Natural killer cell (primary cell): ENCODE measurements around the gene FAHD2A. TPM values are rescaled to one million over a fixed set of nuclear protein-coding genes. Genes with fewer than 3 reads are reported as not detected.

Experiments
- ATAC-seq, 3 donors: fragments of 150-1000 bp in 2 of 3; fragments of 200-7000 bp in 1 of 3; cut with Tn5 transposase; 1 replicate in 1 of 3; 2 replicates in 2 of 3; pipeline ENCODE4 v1.10.0; 2021; ENCODE audit warnings: mild to moderate bottlenecking in 2 of 3, moderate library complexity in 2 of 3
- DNase-seq, 2 donors: peaks; one replicate each; pipeline versions ENCODE4 v3.0.0 to v3.0.0-alpha.2; 2013 to 2021; ENCODE audit warnings: mixed read lengths in 1 of 2
- H3K27ac ChIP-seq: one replicate; pipeline ENCODE4 v1.5.1; 2013; ENCODE audit warnings: mild to moderate bottlenecking, low read length
- H3K27me3 ChIP-seq: one replicate; pipeline ENCODE4 v1.6.1; 2013; ENCODE audit warnings: low read length; ENCODE audit not compliant: control insufficient read depth, insufficient read depth
- H3K36me3 ChIP-seq: one replicate; pipeline ENCODE4 v1.6.1; 2013; ENCODE audit warnings: low read length; ENCODE audit not compliant: control insufficient read depth, insufficient read depth
- H3K4me1 ChIP-seq: one replicate; pipeline ENCODE4 v1.6.1; 2013; ENCODE audit warnings: low read length; ENCODE audit not compliant: control insufficient read depth, insufficient read depth
- H3K4me3 ChIP-seq: one replicate; pipeline ENCODE4 v1.5.1; 2013; ENCODE audit warnings: low read length
- H3K9me3 ChIP-seq: one replicate; pipeline ENCODE4 v1.6.1; 2013; ENCODE audit warnings: low read length; ENCODE audit not compliant: control insufficient read depth, insufficient read depth
- H3K27ac Mint-ChIP-seq, 2 donors: one replicate each; pipeline ENCODE4 v1.8.0; 2022; ENCODE audit warnings: mild to moderate bottlenecking in 2 of 2, mixed read lengths in 2 of 2, moderate library complexity in 1 of 2
- H3K27me3 Mint-ChIP-seq, 2 donors: one replicate each; pipeline ENCODE4 v1.8.0; 2022; ENCODE audit warnings: low read depth in 2 of 2, mixed read lengths in 2 of 2
- H3K36me3 Mint-ChIP-seq: one replicate; pipeline ENCODE4 v1.8.0; 2022; ENCODE audit warnings: mixed read lengths
- H3K4me1 Mint-ChIP-seq, 2 donors: one replicate each; pipeline ENCODE4 v1.8.0; 2022; ENCODE audit warnings: mixed read lengths in 2 of 2
- H3K4me3 Mint-ChIP-seq: one replicate; pipeline ENCODE4 v1.8.0; 2022; ENCODE audit warnings: mild to moderate bottlenecking, moderate library complexity, mixed read lengths
- H3K9me3 Mint-ChIP-seq, 2 donors: one replicate each; pipeline ENCODE4 v1.8.0; 2022; ENCODE audit warnings: mixed read lengths in 2 of 2
- WGBS: methylation state at CpG from one replicate; pipeline ENCODE4 v1.1.7; 2013; ENCODE audit warnings: missing lambda C conversion rate; ENCODE audit not compliant: insufficient coverage; 5-methylcytosine and 5-hydroxymethylcytosine counted together
- intact Hi-C: fragments of 100-400 bp; cut with micrococcal nuclease; formaldehyde crosslinking; loops from one replicate; pipeline ENCODE4 v1.14.2; 2022
- total RNA-seq, 4 donors: library from RNA; stranded (reverse); fragments of 120-200 nt in 1 of 4; gene quantifications; one replicate each; pipeline versions ENCODE4 v1.2.3 to v1.2.4, GENCODE V29; 2013 to 2022
- TF ChIP-seq, protein P1 (sequence below): fragments of 200-600 bp; IDR thresholded peaks from one replicate; pipeline ENCODE4 v1.8.0; 2022; ENCODE audit warnings: antibody characterized with exemption

FAHD2A gene
- total RNA-seq, 3 donors from 2014 or later (not counting 1 experiment from before 2014, with no cell fraction given) = 21.6 to 25.4 (median 22.0) TPM

DNA sequence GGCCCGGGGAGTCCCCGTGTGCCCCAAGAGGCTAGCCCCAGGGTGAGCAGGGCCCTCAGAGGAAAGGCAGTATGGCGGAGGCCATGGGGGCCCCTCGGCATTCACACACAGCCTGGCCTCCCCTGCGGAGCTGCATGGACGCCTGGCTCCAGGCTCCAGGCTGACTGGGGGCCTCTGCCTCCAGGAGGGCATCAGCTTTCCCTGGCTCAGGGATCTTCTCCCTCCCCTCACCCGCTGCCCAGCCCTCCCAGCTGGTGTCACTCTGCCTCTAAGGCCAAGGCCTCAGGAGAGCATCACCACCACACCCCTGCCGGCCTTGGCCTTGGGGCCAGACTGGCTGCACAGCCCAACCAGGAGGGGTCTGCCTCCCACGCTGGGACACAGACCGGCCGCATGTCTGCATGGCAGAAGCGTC lies 16.9 kb upstream of the FAHD2A start:
- ATAC-seq (no peak), DNase-seq (no peak)
- no peaks in the 10 kb centered on the region for H3K36me3 ChIP-seq
- no peak overlapping the region for H3K27ac ChIP-seq
- H3K36me3 Mint-ChIP-seq = no peaks in the 10 kb centered on the region
- H3K27me3 ChIP-seq = no peaks in the 10 kb centered on the region
- H3K9me3 ChIP-seq = no peaks in the 10 kb centered on the region
- H3K4me3 Mint-ChIP-seq = no peak overlapping the region
- no peak overlapping the region for H3K27ac Mint-ChIP-seq
- H3K9me3 Mint-ChIP-seq = no peaks in the 10 kb centered on the region
- peaks cover 0 to 2% of the 10 kb centered on the region in 2 donors for H3K27me3 Mint-ChIP-seq
- intact Hi-C loops = no loop called here
- H3K4me3 ChIP-seq = no peak overlapping the region
- H3K4me1 Mint-ChIP-seq = no peaks in the 10 kb centered on the region
- 88% methylated on average over 11 of the region's 12 CpGs for WGBS
- TF ChIP-seq, protein P1, sequence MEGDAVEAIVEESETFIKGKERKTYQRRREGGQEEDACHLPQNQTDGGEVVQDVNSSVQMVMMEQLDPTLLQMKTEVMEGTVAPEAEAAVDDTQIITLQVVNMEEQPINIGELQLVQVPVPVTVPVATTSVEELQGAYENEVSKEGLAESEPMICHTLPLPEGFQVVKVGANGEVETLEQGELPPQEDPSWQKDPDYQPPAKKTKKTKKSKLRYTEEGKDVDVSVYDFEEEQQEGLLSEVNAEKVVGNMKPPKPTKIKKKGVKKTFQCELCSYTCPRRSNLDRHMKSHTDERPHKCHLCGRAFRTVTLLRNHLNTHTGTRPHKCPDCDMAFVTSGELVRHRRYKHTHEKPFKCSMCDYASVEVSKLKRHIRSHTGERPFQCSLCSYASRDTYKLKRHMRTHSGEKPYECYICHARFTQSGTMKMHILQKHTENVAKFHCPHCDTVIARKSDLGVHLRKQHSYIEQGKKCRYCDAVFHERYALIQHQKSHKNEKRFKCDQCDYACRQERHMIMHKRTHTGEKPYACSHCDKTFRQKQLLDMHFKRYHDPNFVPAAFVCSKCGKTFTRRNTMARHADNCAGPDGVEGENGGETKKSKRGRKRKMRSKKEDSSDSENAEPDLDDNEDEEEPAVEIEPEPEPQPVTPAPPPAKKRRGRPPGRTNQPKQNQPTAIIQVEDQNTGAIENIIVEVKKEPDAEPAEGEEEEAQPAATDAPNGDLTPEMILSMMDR = no peak
- peaks cover 6% of the 10 kb centered on the region for H3K4me1 ChIP-seq

DNA sequence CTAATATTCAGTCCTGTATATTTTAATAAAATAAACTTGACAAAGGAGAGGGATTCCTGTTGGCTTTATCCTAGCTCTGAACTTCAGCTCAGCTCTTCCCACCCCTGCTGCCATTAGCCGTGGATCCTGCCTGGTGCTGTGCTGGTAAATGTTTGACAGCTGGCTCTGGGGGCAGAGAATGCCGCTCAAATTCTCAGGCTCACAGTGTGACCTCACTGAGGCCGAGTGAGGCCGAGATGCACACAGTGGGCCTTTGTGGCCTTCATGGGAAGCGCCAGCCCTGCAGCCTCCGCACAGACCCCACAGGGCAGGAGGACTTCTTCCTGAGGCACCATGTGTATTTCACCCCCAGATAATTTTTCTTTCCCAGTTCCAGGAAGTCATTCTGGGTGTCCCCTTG lies 16.5 kb upstream of the FAHD2A start:
- H3K27ac Mint-ChIP-seq = no peak overlapping the region
- H3K36me3 Mint-ChIP-seq = no peaks in the 10 kb centered on the region
- no peak overlapping the region for H3K4me3 Mint-ChIP-seq
- Histone ChIP-seq H3K27me3 (no peaks in the 10 kb centered on the region), H3K27ac (no peak overlapping the region), H3K4me1 (peaks cover 6% of the 10 kb centered on the region), H3K4me3 (no peak overlapping the region), H3K36me3 (no peaks in the 10 kb centered on the region), H3K9me3 (no peaks in the 10 kb centered on the region)
- no peak for ATAC-seq
- no peaks in the 10 kb centered on the region for H3K4me1 Mint-ChIP-seq
- no peaks in the 10 kb centered on the region for H3K9me3 Mint-ChIP-seq
- TF ChIP-seq, protein P1 = no peak
- H3K27me3 Mint-ChIP-seq = peaks cover 0 to 2% of the 10 kb centered on the region in 2 donors
- intact Hi-C loops = no loop called here
- DNase-seq = no peak
- WGBS = 90% methylated on average over 6 of the region's 6 CpGs

DNA sequence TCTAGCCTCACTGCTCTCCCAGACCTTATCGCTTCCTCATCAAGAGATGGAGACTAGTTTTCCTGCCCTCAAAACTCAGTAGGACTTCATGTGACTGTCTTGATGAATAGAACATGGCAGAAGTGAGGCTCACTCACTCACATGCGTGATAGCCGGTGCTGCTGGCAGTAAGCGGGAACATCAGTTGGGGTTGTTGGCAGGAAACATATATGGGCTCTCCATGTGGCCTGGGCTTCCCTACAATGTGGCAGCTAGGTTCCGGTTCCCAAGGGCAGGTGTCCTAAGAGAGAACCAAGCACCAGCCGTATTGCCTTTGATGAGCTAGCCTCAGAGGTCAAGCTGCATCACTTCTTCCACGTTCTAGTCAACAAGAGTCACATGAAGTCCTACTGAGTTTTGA lies 15.2 kb upstream of the FAHD2A start:
- Histone ChIP-seq H3K4me3 (no peak overlapping the region), H3K4me1 (peaks cover 6% of the 10 kb centered on the region), H3K36me3 (no peaks in the 10 kb centered on the region), H3K27ac (no peak overlapping the region), H3K27me3 (no peaks in the 10 kb centered on the region), H3K9me3 (no peaks in the 10 kb centered on the region)
- DNase-seq (no peak), ATAC-seq (no peak)
- no peaks in the 10 kb centered on the region for H3K27me3 Mint-ChIP-seq
- WGBS = 84% methylated on average over 7 of the region's 7 CpGs
- no peaks in the 10 kb centered on the region for H3K9me3 Mint-ChIP-seq
- no peak overlapping the region for H3K4me3 Mint-ChIP-seq
- H3K36me3 Mint-ChIP-seq = no peaks in the 10 kb centered on the region
- no peak overlapping the region for H3K27ac Mint-ChIP-seq
- TF ChIP-seq, protein P1 = no peak
- intact Hi-C loops = no loop called here
- H3K4me1 Mint-ChIP-seq = no peaks in the 10 kb centered on the region

DNA sequence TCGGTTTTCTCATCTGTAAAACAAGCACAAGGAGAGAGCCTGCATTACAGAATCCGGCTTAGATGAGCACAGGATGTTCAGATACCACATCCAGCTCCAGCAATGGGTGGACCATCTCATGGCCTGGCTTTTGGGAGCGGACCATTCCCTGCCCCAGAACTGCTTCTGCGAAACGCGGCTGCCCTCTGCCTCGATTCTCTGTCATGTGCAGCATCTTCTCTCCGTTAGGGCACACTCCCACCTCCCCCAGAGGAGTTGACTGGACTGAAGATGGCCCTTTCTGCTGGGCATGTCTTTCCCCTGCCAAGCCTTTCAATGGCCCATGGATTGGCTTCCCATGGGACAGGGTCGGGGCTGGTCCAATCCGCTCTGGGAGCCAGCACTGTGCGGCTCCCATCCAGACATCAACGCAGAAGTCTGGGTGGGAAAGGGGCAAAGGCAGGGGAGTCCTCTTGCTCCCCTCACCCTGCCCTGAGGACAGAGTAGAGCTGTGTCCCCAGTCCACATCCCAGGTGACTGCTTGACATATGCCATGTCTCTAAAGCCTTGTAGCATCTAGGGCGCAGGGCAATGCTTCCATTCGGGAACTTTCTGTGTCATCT lies 14.3 kb upstream of the FAHD2A start:
- H3K4me3 ChIP-seq = no peak overlapping the region
- peaks cover 6% of the 10 kb centered on the region for H3K4me1 ChIP-seq
- Mint-ChIP-seq H3K4me3 (no peak overlapping the region), H3K4me1 (no peaks in the 10 kb centered on the region), H3K9me3 (no peaks in the 10 kb centered on the region), H3K27ac (no peak overlapping the region), H3K36me3 (no peaks in the 10 kb centered on the region), H3K27me3 (no peaks in the 10 kb centered on the region)
- H3K36me3 ChIP-seq = no peaks in the 10 kb centered on the region
- H3K27ac ChIP-seq = no peak overlapping the region
- no peak for ATAC-seq
- 86% methylated on average over 14 of the region's 14 CpGs for WGBS
- TF ChIP-seq, protein P1 = no peak
- H3K9me3 ChIP-seq = no peaks in the 10 kb centered on the region
- intact Hi-C loops = no loop called here
- DNase-seq = no peak
- H3K27me3 ChIP-seq = no peaks in the 10 kb centered on the region
